ENCODE results near the gene MRPS16.
A peak's percentile ranks its signal among the peaks of the same experiment; 100 is the strongest.
"Not testable (repeated sequence)": the region's sequence is repeated elsewhere in the genome, so short reads cannot be mapped to it uniquely, and the experiment has no call there.

Gene MRPS16

GRCh38 chr10:73252445-73253224 is at the start of gene MRPS16:
TSS of gene MRPS16 (minus strand) at chr10:73252644. CDS start at chr10:73252482, 162 bp downstream.
- H3K4me3 ChIP-seq (ENCODE audit: low read depth, low read length), result peak within 1 kb of the TSS; percentile 99

GRCh38 chr10:73296946-73297345 is 44.5 kb upstream of the MRPS16 start:
- no peak overlapping the region for H3K4me3 ChIP-seq (ENCODE audit: low read depth, low read length)

GRCh38 chr10:73293461-73293860 is 41.0 kb upstream of the MRPS16 start:
- H3K4me3 ChIP-seq (ENCODE audit: low read depth, low read length), result no peak overlapping the region

- H3K4me3 ChIP-seq (ENCODE audit: low read depth, low read length), result no peak overlapping the region
Measured at GRCh38 chr10:73289958-73290357, 37.5 kb upstream of the MRPS16 start.

- H3K4me3 ChIP-seq (ENCODE audit: low read depth, low read length), result no peak overlapping the region
Measured at GRCh38 chr10:73287441-73287840, 35.0 kb upstream of the MRPS16 start.

GRCh38 chr10:73281097-73281496 is 28.7 kb upstream of the MRPS16 start:
- no peak overlapping the region for H3K4me3 ChIP-seq (ENCODE audit: low read depth, low read length)

- H3K4me3 ChIP-seq (ENCODE audit: low read depth, low read length), result no peak overlapping the region
Measured at GRCh38 chr10:73264423-73264822, 12.0 kb upstream of the MRPS16 start.

GRCh38 chr10:73263693-73264347 is 11.4 kb upstream of the MRPS16 start:
- no peak overlapping the region for H3K4me3 ChIP-seq (ENCODE audit: low read depth, low read length)

GRCh38 chr10:73262880-73263555 is 10.6 kb upstream of the MRPS16 start:
- H3K4me3 ChIP-seq (ENCODE audit: low read depth, low read length), result no peak overlapping the region

GRCh38 chr10:73262105-73262730 is 9.8 kb upstream of the MRPS16 start:
- H3K4me3 ChIP-seq (ENCODE audit: low read depth, low read length), result no peak overlapping the region

- no peak overlapping the region for H3K4me3 ChIP-seq (ENCODE audit: low read depth, low read length)
Measured at GRCh38 chr10:73261362-73261995, 9.0 kb upstream of the MRPS16 start.

- not testable (repeated sequence) for H3K4me3 ChIP-seq (ENCODE audit: low read depth, low read length)
Measured at GRCh38 chr10:73258612-73259011, 6.2 kb upstream of the MRPS16 start.

- peak overlapping the region; percentile 99 for H3K4me3 ChIP-seq (ENCODE audit: low read depth, low read length)
Measured at GRCh38 chr10:73253225-73253555, 746 bp upstream of the MRPS16 start.

- peak overlapping the region; percentile 99 for H3K4me3 ChIP-seq (ENCODE audit: low read depth, low read length)
Measured at GRCh38 chr10:73251683-73252444, 580 bp downstream of the MRPS16 start.

- no peak overlapping the region for H3K4me3 ChIP-seq (ENCODE audit: low read depth, low read length)
Measured at GRCh38 chr10:73248259-73248724, 4.2 kb downstream of the MRPS16 start.

- H3K4me3 ChIP-seq (ENCODE audit: low read depth, low read length), result peak overlapping the region; percentile 91
Measured at GRCh38 chr10:73247509-73248258, 4.8 kb downstream of the MRPS16 start.

- H3K4me3 ChIP-seq (ENCODE audit: low read depth, low read length), result peak within 1 kb of the TSS; percentile 91
Measured at GRCh38 chr10:73246646-73247508, 5.6 kb downstream of the MRPS16 start, which contains the start of gene DNAJC9. TSS of gene DNAJC9 (minus strand) at chr10:73247255. CDS start at chr10:73247189, 66 bp downstream.

- H3K4me3 ChIP-seq (ENCODE audit: low read depth, low read length), result peak overlapping the region; percentile 91
Measured at GRCh38 chr10:73246322-73246645, 6.2 kb downstream of the MRPS16 start.
